ENCODE data around the gene PHC2.
"Not testable (repeated sequence)": the region's sequence is repeated elsewhere in the genome, so short reads cannot be mapped to it uniquely, and the experiment has no call there.

Gene PHC2

GRCh38 chr1:33306653-33307493, 124.0 kb downstream of the PHC2 start:
- DNase-seq (ENCODE audit: low read depth, low spot score) = no peak
- H3K4me3 ChIP-seq (ENCODE audit: low read length) = no peak overlapping the region

- DNase-seq (ENCODE audit: low read depth, low spot score) = no peak
- H3K4me3 ChIP-seq (ENCODE audit: low read length) = no peak overlapping the region
Observed at GRCh38 chr1:33305816-33306652, 124.9 kb downstream of the PHC2 start.

GRCh38 chr1:33305016-33305415, 125.9 kb downstream of the PHC2 start:
- H3K4me3 ChIP-seq (ENCODE audit: low read length) = no peak overlapping the region
- DNase-seq (ENCODE audit: low read depth, low spot score) = no peak

GRCh38 chr1:33302325-33302724, 128.6 kb downstream of the PHC2 start:
- peak; percentile 56 for DNase-seq (ENCODE audit: low read depth, low spot score)
- H3K4me3 ChIP-seq (ENCODE audit: low read length) = no peak overlapping the region

GRCh38 chr1:33301273-33301984, 129.5 kb downstream of the PHC2 start:
- DNase-seq (ENCODE audit: low read depth, low spot score) = no peak
- H3K4me3 ChIP-seq (ENCODE audit: low read length) = no peak overlapping the region

GRCh38 chr1:33300673-33301072, 130.2 kb downstream of the PHC2 start:
- DNase-seq (ENCODE audit: low read depth, low spot score) = no peak
- no peak overlapping the region for H3K4me3 ChIP-seq (ENCODE audit: low read length)

GRCh38 chr1:33299461-33300155, 131.3 kb downstream of the PHC2 start:
- no peak overlapping the region for H3K4me3 ChIP-seq (ENCODE audit: low read length)
- no peak for DNase-seq (ENCODE audit: low read depth, low spot score)

- peak; percentile 22 for DNase-seq (ENCODE audit: low read depth, low spot score)
- no peak overlapping the region for H3K4me3 ChIP-seq (ENCODE audit: low read length)
Observed at GRCh38 chr1:33298623-33299277, 132.1 kb downstream of the PHC2 start.

- DNase-seq (ENCODE audit: low read depth, low spot score) = no peak
Observed at GRCh38 chr1:33297911-33298622, 132.8 kb downstream of the PHC2 start.

GRCh38 chr1:33296824-33297223, 134.1 kb downstream of the PHC2 start:
- no peak overlapping the region for H3K4me3 ChIP-seq (ENCODE audit: low read length)
- no peak for DNase-seq (ENCODE audit: low read depth, low spot score)

More at GRCh38 chr1:33297911-33298622, 132.8 kb downstream of the PHC2 start:
- H3K4me3 ChIP-seq (ENCODE audit: low read length) = no peak overlapping the region

GRCh38 chr1:33296082-33296458, 134.8 kb downstream of the PHC2 start:
- no peak for DNase-seq (ENCODE audit: low read depth, low spot score)
- H3K4me3 ChIP-seq (ENCODE audit: low read length) = no peak overlapping the region

GRCh38 chr1:33295450-33296081, 135.3 kb downstream of the PHC2 start:
- H3K4me3 ChIP-seq (ENCODE audit: low read length) = no peak overlapping the region
- peak; percentile 59 for DNase-seq (ENCODE audit: low read depth, low spot score)

- no peak overlapping the region for H3K4me3 ChIP-seq (ENCODE audit: low read length)
- no peak for DNase-seq (ENCODE audit: low read depth, low spot score)
Observed at GRCh38 chr1:33295023-33295422, 135.9 kb downstream of the PHC2 start.

- no peak for DNase-seq (ENCODE audit: low read depth, low spot score)
- no peak overlapping the region for H3K4me3 ChIP-seq (ENCODE audit: low read length)
Observed at GRCh38 chr1:33294071-33295010, 136.6 kb downstream of the PHC2 start.

GRCh38 chr1:33292726-33293340, 138.1 kb downstream of the PHC2 start:
- no peak for DNase-seq (ENCODE audit: low read depth, low spot score)
- H3K4me3 ChIP-seq (ENCODE audit: low read length) = no peak overlapping the region

- DNase-seq (ENCODE audit: low read depth, low spot score); H3K4me3 ChIP-seq (ENCODE audit: low read length): not testable (repeated sequence)
Observed at GRCh38 chr1:33290615-33291014, 140.3 kb downstream of the PHC2 start.

Data from Jurkat, Clone E6-1 (cell line).